ENCODE data around the gene IL3. TPM values are rescaled to one million over a fixed set of nuclear protein-coding genes. Genes with fewer than 3 reads are reported as not detected.

IL3 gene
- total RNA-seq, 3 donors from 2014 or later (not counting 1 experiment from before 2014, with no cell fraction given), result not detected

DNA sequence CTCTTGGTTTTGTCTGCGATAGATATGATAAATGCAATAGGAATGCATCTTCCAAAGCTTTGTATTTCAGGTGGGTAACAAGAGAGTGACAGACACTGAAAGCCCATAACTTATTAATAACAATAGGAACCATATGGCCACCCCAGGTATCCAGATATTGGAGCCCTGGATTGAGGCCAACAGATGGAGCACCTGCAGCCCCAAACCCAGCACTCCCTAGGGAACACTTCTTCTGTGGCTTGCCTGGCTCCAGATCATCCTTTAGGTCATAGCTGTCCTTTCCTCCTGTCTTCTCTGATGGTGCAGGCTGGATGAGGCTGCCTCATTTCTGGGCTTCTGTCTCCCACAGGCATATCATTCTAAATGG is 5.0 kb upstream of the IL3 start:
- Histone ChIP-seq H3K36me3 (ENCODE audit: control insufficient read depth, insufficient read depth, low read length) (no peaks in the 10 kb centered on the region), H3K27ac (ENCODE audit: low read length) (peak overlapping the region; percentile 93), H3K4me3 (ENCODE audit: low read length) (no peak overlapping the region), H3K4me1 (ENCODE audit: control insufficient read depth, insufficient read depth, low read length) (peaks cover 70% of the 10 kb centered on the region), H3K27me3 (ENCODE audit: control insufficient read depth, insufficient read depth, low read length) (no peaks in the 10 kb centered on the region), H3K9me3 (ENCODE audit: control insufficient read depth, insufficient read depth, low read length) (no peaks in the 10 kb centered on the region)
- intact Hi-C loops (cut with micrococcal nuclease), result no loop called here
- Mint-ChIP-seq H3K36me3 (no peaks in the 10 kb centered on the region), H3K27ac (peak overlapping the region; percentile 78 to 81), H3K27me3 (ENCODE audit: low read depth in 2 of 2) (peaks cover 5 to 14% of the 10 kb centered on the region in 2 donors), H3K4me1 (peaks cover 22 to 60% of the 10 kb centered on the region in 2 donors), H3K9me3 (no peaks in the 10 kb centered on the region), H3K4me3 (peak overlapping the region; percentile 50)
- WGBS (ENCODE audit: insufficient coverage), result 100% methylated on average over 1 of the region's 1 CpG
- TF ChIP-seq, protein P1, sequence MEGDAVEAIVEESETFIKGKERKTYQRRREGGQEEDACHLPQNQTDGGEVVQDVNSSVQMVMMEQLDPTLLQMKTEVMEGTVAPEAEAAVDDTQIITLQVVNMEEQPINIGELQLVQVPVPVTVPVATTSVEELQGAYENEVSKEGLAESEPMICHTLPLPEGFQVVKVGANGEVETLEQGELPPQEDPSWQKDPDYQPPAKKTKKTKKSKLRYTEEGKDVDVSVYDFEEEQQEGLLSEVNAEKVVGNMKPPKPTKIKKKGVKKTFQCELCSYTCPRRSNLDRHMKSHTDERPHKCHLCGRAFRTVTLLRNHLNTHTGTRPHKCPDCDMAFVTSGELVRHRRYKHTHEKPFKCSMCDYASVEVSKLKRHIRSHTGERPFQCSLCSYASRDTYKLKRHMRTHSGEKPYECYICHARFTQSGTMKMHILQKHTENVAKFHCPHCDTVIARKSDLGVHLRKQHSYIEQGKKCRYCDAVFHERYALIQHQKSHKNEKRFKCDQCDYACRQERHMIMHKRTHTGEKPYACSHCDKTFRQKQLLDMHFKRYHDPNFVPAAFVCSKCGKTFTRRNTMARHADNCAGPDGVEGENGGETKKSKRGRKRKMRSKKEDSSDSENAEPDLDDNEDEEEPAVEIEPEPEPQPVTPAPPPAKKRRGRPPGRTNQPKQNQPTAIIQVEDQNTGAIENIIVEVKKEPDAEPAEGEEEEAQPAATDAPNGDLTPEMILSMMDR (IDR thresholded peaks at IDR 0.05), result no peak
- DNase-seq (no peak), ATAC-seq (no peak)

DNA sequence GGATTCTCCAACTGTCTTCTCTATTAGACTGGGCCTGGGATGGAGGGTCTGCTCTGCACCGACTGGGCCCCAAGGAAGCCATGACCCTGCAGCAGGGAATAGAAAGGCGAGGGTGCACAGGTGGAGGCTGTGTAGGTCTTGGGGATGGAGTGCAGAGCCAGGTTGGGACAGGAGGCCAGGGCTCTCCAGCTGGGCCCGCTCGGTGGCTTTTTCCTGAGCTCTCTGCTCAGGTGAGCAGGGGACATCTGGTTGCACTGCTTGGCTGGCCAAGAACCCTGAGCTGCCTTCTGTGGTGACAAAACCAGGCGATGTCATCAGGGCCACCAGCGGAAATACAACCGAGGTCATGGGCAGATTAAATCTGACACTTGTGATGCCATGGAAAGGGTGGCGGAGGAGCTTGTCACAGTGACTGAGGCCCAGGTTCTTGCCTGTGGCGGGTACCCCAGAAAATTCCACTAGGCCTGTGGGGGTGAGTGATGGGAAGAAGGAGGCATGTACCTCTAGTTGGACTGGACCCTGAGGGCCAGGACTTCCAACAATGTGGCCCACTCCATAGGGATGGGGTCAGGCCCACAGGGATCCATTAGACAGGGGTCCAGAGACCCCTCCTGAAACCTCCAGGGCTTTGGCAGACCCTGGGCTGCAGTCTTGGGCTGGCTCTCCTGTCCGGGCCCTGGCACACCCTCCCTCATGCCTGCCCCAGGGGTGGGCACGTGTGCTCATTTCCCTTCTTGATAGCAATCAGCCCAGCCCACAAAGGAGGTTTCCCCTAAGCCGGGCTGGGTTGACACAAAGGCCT is 4.4 kb upstream of the IL3 start:
- Mint-ChIP-seq H3K36me3 (no peaks in the 10 kb centered on the region), H3K27ac (peak overlapping the region; percentile 78 to 81), H3K4me1 (peaks cover 22 to 59% of the 10 kb centered on the region in 2 donors), H3K9me3 (no peaks in the 10 kb centered on the region), H3K27me3 (ENCODE audit: low read depth in 2 of 2) (peaks cover 5 to 14% of the 10 kb centered on the region in 2 donors), H3K4me3 (peak overlapping the region; percentile 50)
- TF ChIP-seq, protein P1 (IDR thresholded peaks at IDR 0.05), result no peak
- ATAC-seq (peak; percentile 80 to 90 (median 87)), DNase-seq (peak; percentile 49 to 78)
- H3K36me3 ChIP-seq (ENCODE audit: control insufficient read depth, insufficient read depth, low read length), result no peaks in the 10 kb centered on the region
- H3K4me1 ChIP-seq (ENCODE audit: control insufficient read depth, insufficient read depth, low read length), result peaks cover 65% of the 10 kb centered on the region
- no peak overlapping the region for H3K4me3 ChIP-seq (ENCODE audit: low read length)
- no peaks in the 10 kb centered on the region for H3K27me3 ChIP-seq (ENCODE audit: control insufficient read depth, insufficient read depth, low read length)
- peak overlapping the region; percentile 93 for H3K27ac ChIP-seq (ENCODE audit: low read length)
- H3K9me3 ChIP-seq (ENCODE audit: control insufficient read depth, insufficient read depth, low read length), result no peaks in the 10 kb centered on the region
- WGBS (ENCODE audit: insufficient coverage), result 43% methylated on average over 12 of the region's 12 CpGs
- intact Hi-C loops (cut with micrococcal nuclease), result loop anchor here (2.0 kb wide), 1 partner anchor 29 kb away; no protein-coding TSS in a partner anchor

GRCh38 chr5:132056610-132057497 is 3.6 kb upstream of the IL3 start:
- TF ChIP-seq, protein P1 (IDR thresholded peaks at IDR 0.05), result no peak
- WGBS (ENCODE audit: insufficient coverage), result 89% methylated on average over 14 of the region's 14 CpGs
- peak overlapping the region; percentile 93 for H3K27ac ChIP-seq (ENCODE audit: low read length)

More at GRCh38 chr5:132056610-132057497, 3.6 kb upstream of the IL3 start:
- no peaks in the 10 kb centered on the region for H3K9me3 ChIP-seq (ENCODE audit: control insufficient read depth, insufficient read depth, low read length)
- Mint-ChIP-seq H3K4me1 (peaks cover 22 to 56% of the 10 kb centered on the region in 2 donors), H3K9me3 (no peaks in the 10 kb centered on the region), H3K4me3 (no peak overlapping the region), H3K27me3 (ENCODE audit: low read depth in 2 of 2) (peaks cover 0 to 14% of the 10 kb centered on the region in 2 donors), H3K36me3 (no peaks in the 10 kb centered on the region), H3K27ac (peak overlapping the region; percentile 78 to 81)
- ATAC-seq, result no peak
- no peak overlapping the region for H3K4me3 ChIP-seq (ENCODE audit: low read length)
- H3K27me3 ChIP-seq (ENCODE audit: control insufficient read depth, insufficient read depth, low read length), result no peaks in the 10 kb centered on the region
- DNase-seq, result peak in 1 of 2 donors; percentile 11
- intact Hi-C loops (cut with micrococcal nuclease), result loop anchor here (2.0 kb wide), 1 partner anchor 30 kb away; no protein-coding TSS in a partner anchor
- H3K36me3 ChIP-seq (ENCODE audit: control insufficient read depth, insufficient read depth, low read length), result no peaks in the 10 kb centered on the region
- H3K4me1 ChIP-seq (ENCODE audit: control insufficient read depth, insufficient read depth, low read length), result peaks cover 65% of the 10 kb centered on the region
